Keratinocyte (primary cell): ENCODE measurements around the gene RGS17. TPM values are rescaled to one million over a fixed set of nuclear protein-coding genes. Genes with fewer than 3 reads are reported as not detected.

Experiments
- DNase-seq: peaks from one replicate; pipeline ENCODE4 v3.0.0-alpha.2; 2011; ENCODE audit warnings: low read depth, missing footprints, low spot score
- FAIRE-seq: peaks from 2 replicates; lab custom pipeline; 2011; peaks lifted over from hg19 to GRCh38; lab: Jason Lieb, UNC
- H2AFZ ChIP-seq: 2 replicates; pipeline ENCODE4 v1.6.0; 2012; ENCODE audit warnings: low read length, control low read depth, inconsistent platforms; ENCODE audit not compliant: control insufficient read depth
- H3K27ac ChIP-seq: 2 replicates; pipeline ENCODE4 v1.5.1; 2011; ENCODE audit warnings: low read length; ENCODE audit not compliant: control insufficient read depth, insufficient read depth
- H3K27me3 ChIP-seq: 3 replicates; pipeline ENCODE4 v1.6.0; 2011; ENCODE audit warnings: low read length; ENCODE audit not compliant: control insufficient read depth, insufficient read depth; ENCODE audit errors: extremely low read depth
- H3K36me3 ChIP-seq, 2 experiments: 2 replicates in 1 of 2; 3 replicates in 1 of 2; pipeline ENCODE4 v1.5.1; 2011; ENCODE audit warnings: low read length in 2 of 2, mild to moderate bottlenecking in 1 of 2; ENCODE audit not compliant: control insufficient read depth in 2 of 2, insufficient read depth in 2 of 2; ENCODE audit errors: extremely low read depth in 1 of 2
- H3K4me1 ChIP-seq: 3 replicates; pipeline ENCODE4 v1.5.1; 2011; ENCODE audit warnings: low read length; ENCODE audit not compliant: control insufficient read depth, insufficient read depth; ENCODE audit errors: extremely low read depth
- H3K4me2 ChIP-seq: 3 replicates; pipeline ENCODE4 v1.6.0; 2011; ENCODE audit warnings: low read depth, low read length; ENCODE audit not compliant: control insufficient read depth, insufficient read depth; ENCODE audit errors: extremely low read depth
- H3K4me3 ChIP-seq, 3 experiments: fragments of 200-600 bp in 1 of 3; sonication (generic) in 1 of 3; 2 replicates in 2 of 3; 3 replicates in 1 of 3; pipeline ENCODE4 v1.5.1; 2011 to 2016; ENCODE audit warnings: low read length in 3 of 3, mild to moderate bottlenecking in 3 of 3, control low read depth in 2 of 3, inconsistent platforms in 1 of 3, low read depth in 1 of 3, mixed read lengths in 1 of 3, mixed run types in 1 of 3, moderate library complexity in 1 of 3; ENCODE audit not compliant: control insufficient read depth in 2 of 3, insufficient read depth in 2 of 3; ENCODE audit errors: extremely low read depth in 1 of 3
- H3K79me2 ChIP-seq: 2 replicates; pipeline ENCODE4 v1.6.0; 2012; ENCODE audit warnings: low read length; ENCODE audit not compliant: control insufficient read depth, insufficient read depth
- H3K9ac ChIP-seq: 3 replicates; pipeline ENCODE4 v1.6.0; 2011; ENCODE audit warnings: low read length; ENCODE audit not compliant: control insufficient read depth, insufficient read depth; ENCODE audit errors: extremely low read depth
- H3K9me1 ChIP-seq: 3 replicates; pipeline ENCODE4 v1.6.0; 2011; ENCODE audit warnings: low read length; ENCODE audit not compliant: control insufficient read depth, insufficient read depth; ENCODE audit errors: extremely low read depth
- H3K9me3 ChIP-seq: 2 replicates; pipeline ENCODE4 v1.5.1; 2012; ENCODE audit warnings: low read depth, low read length; ENCODE audit not compliant: control insufficient read depth
- H4K20me1 ChIP-seq: 3 replicates; pipeline ENCODE4 v1.6.0; 2011; ENCODE audit warnings: low read length; ENCODE audit not compliant: control insufficient read depth, insufficient read depth; ENCODE audit errors: extremely low read depth
- CTCF ChIP-seq, 3 experiments: IDR thresholded peaks in 1 of 3; conservative IDR thresholded peaks in 1 of 3; optimal IDR thresholded peaks in 1 of 3; 2 replicates in 2 of 3; 3 replicates in 1 of 3; pipeline versions ENCODE3 to v1.5.1; 2011; ENCODE audit warnings: low read length in 3 of 3, mild to moderate bottlenecking in 3 of 3, moderate library complexity in 2 of 3, control low read depth in 1 of 3, inconsistent platforms in 1 of 3; ENCODE audit not compliant: insufficient read depth in 2 of 3; ENCODE audit errors: extremely low read depth in 1 of 3
- EZH2 ChIP-seq: IDR thresholded peaks from one replicate; pipeline ENCODE4 v1.6.1; 2012; ENCODE audit warnings: inconsistent platforms, mild to moderate bottlenecking, low read length, moderate library complexity
- dilution Hi-C: fragments of 300-500 bp; cut with MboI; formaldehyde crosslinking; loops from one replicate; pipeline ENCODE4 v1.7.0; 2020; ENCODE audit warnings: low sequenced_read_pairs; ENCODE audit not compliant: extremely low pct_ligation_motif_present
- polyA plus RNA-seq, 5 experiments: library from polyadenylated mRNA; depleted of rRNA in 3 of 5; stranded (reverse) in 3 of 5; stranded (forward) in 1 of 5; unstranded in 1 of 5; fragments of >200 nt; gene quantifications; 1 replicate in 1 of 5; 2 replicates in 3 of 5; 3 replicates in 1 of 5; pipeline versions ENCODE4 v1.2.1 to v1.2.3, GENCODE V29; 2011 to 2012; ENCODE audit warnings: missing spikeins in 2 of 5, low read depth in 1 of 5, low replicate concordance in 1 of 5

The RGS17 gene
- polyA plus RNA-seq, 1 donor (not counting 4 experiments of a cell fraction or from before 2014, with no cell fraction given): 0.22 TPM

- TF ChIP-seq CTCF (optimal IDR thresholded peaks at IDR 0.05 in 1 of 3, IDR thresholded peaks at IDR 0.05 in 1 of 3, conservative IDR thresholded peaks at IDR 0.05 in 1 of 3; ENCODE audit: extremely low read depth in 1 of 3, insufficient read depth in 2 of 3, low read length in 3 of 3) (no peak), EZH2 (no peak)
- no peak overlapping the region for H3K4me2 ChIP-seq
- FAIRE-seq (no peak), DNase-seq (no peak)
- H4K20me1 ChIP-seq: no peaks in the 10 kb centered on the region
- no peaks in the 10 kb centered on the region for H3K36me3 ChIP-seq
- no peaks in the 10 kb centered on the region for H3K27me3 ChIP-seq
- no peaks in the 10 kb centered on the region for H3K9me1 ChIP-seq
- dilution Hi-C loops: no loop called here
- no peak overlapping the region for H2AFZ ChIP-seq
- H3K4me3 ChIP-seq: no peak overlapping the region
- no peak overlapping the region for H3K27ac ChIP-seq
- no peak overlapping the region for H3K9ac ChIP-seq
- H3K79me2 ChIP-seq: no peaks in the 10 kb centered on the region
- H3K4me1 ChIP-seq: peaks cover 9% of the 10 kb centered on the region
- no peaks in the 10 kb centered on the region for H3K9me3 ChIP-seq
These were observed 43.6 kb downstream of the RGS17 start for GRCh38 chr6:153087436-153087835.

GRCh38 chr6:153086225-153086990 lies 44.7 kb downstream of the RGS17 start:
- no peaks in the 10 kb centered on the region for H3K36me3 ChIP-seq

More at GRCh38 chr6:153086225-153086990, 44.7 kb downstream of the RGS17 start:
- H3K4me2 ChIP-seq: no peak overlapping the region
- no peaks in the 10 kb centered on the region for H3K9me1 ChIP-seq
- dilution Hi-C loops: no loop called here
- H3K79me2 ChIP-seq: no peaks in the 10 kb centered on the region
- no peak overlapping the region for H3K9ac ChIP-seq
- FAIRE-seq (no peak), DNase-seq (no peak)
- H3K27ac ChIP-seq: no peak overlapping the region
- peaks cover 7% of the 10 kb centered on the region for H3K4me1 ChIP-seq
- no peaks in the 10 kb centered on the region for H3K9me3 ChIP-seq
- H2AFZ ChIP-seq: no peak overlapping the region
- no peaks in the 10 kb centered on the region for H4K20me1 ChIP-seq
- H3K27me3 ChIP-seq: no peaks in the 10 kb centered on the region
- TF ChIP-seq CTCF (optimal IDR thresholded peaks at IDR 0.05 in 1 of 3, IDR thresholded peaks at IDR 0.05 in 1 of 3, conservative IDR thresholded peaks at IDR 0.05 in 1 of 3; ENCODE audit: extremely low read depth in 1 of 3, insufficient read depth in 2 of 3, low read length in 3 of 3): no peak
- H3K4me3 ChIP-seq: no peak overlapping the region
